Naive thymus-derived CD8-positive, alpha-beta T cell (primary cell): ENCODE measurements around the gene TPH2. TPM values are rescaled to one million over a fixed set of nuclear protein-coding genes. Genes with fewer than 3 reads are reported as not detected.

Source experiments
- ATAC-seq, 2 donors: fragments of 150-1000 bp; cut with Tn5 transposase in 1 of 2; sonication (Bioruptor Pico), chemical (Tn5 transposase) in 1 of 2; 1 replicate in 1 of 2; 2 replicates in 1 of 2; pipeline ENCODE4 v1.10.0; 2021; ENCODE audit warnings: mild to moderate bottlenecking in 2 of 2, moderate library complexity in 2 of 2
- POLR2A ChIA-PET: fragments of 350-600 bp; sonication (Branson Sonifier 250); formaldehyde crosslinking; loops from one replicate; lab custom pipeline; 2021; ENCODE audit warnings: antibody characterized with exemption; lab: Charles Lee
- DNase-seq, 10 donors: peaks; one replicate each; pipeline versions ENCODE4 v3.0.0 to v3.0.0-alpha.2; 2020 to 2022
- H3K27ac Mint-ChIP-seq, 10 donors: one replicate each; pipeline ENCODE4 v1.8.0; 2020 to 2022; ENCODE audit warnings: mild to moderate bottlenecking in 10 of 10, mixed read lengths in 10 of 10, moderate library complexity in 4 of 10, inconsistent platforms in 1 of 10
- H3K27me3 Mint-ChIP-seq, 5 donors: one replicate each; pipeline ENCODE4 v1.8.0; 2021 to 2022; ENCODE audit warnings: mixed read lengths in 5 of 5
- H3K36me3 Mint-ChIP-seq, 3 donors: one replicate each; pipeline ENCODE4 v1.8.0; 2020 to 2022; ENCODE audit warnings: mixed read lengths in 3 of 3, mild to moderate bottlenecking in 2 of 3, inconsistent platforms in 1 of 3
- H3K4me1 Mint-ChIP-seq, 4 donors: one replicate each; pipeline ENCODE4 v1.8.0; 2021 to 2022; ENCODE audit warnings: mixed read lengths in 4 of 4
- H3K4me3 Mint-ChIP-seq, 10 donors: one replicate each; pipeline ENCODE4 v1.8.0; 2020 to 2022; ENCODE audit warnings: mild to moderate bottlenecking in 10 of 10, mixed read lengths in 10 of 10, moderate library complexity in 6 of 10, inconsistent platforms in 1 of 10
- H3K9me3 Mint-ChIP-seq, 9 donors: one replicate each; pipeline ENCODE4 v1.8.0; 2020 to 2022; ENCODE audit warnings: mixed read lengths in 9 of 9, mild to moderate bottlenecking in 3 of 9, inconsistent platforms in 1 of 9, moderate library complexity in 1 of 9
- polyA plus RNA-seq, 3 donors: library from polyadenylated mRNA; unstranded; fragments of 300-500 nt; fragmentation: Illumina TruSeq; gene quantifications; one replicate each; pipeline ENCODE4 v1.2.3, GENCODE V29; 2021
- total RNA-seq, 8 experiments: library from RNA in 2 of 8; stranded (reverse) in 2 of 8; gene quantifications; one replicate each; pipeline ENCODE4 v1.2.3 and lab custom pipeline; 2021 to 2026

Gene TPH2
- total and polyA plus RNA-seq, 5 experiments from 2014 or later: not detected

- no peak for DNase-seq
- POLR2A ChIA-PET: no interaction called here
- Mint-ChIP-seq H3K27ac (no peak overlapping the region), H3K4me3 (no peak overlapping the region), H3K4me1 (no peaks in the 10 kb centered on the region), H3K9me3 (peaks cover 0 to 15% (median 0%) of the 10 kb centered on the region in 9 donors), H3K36me3 (no peaks in the 10 kb centered on the region), H3K27me3 (peaks cover 1 to 24% (median 3%) of the 10 kb centered on the region in 5 donors)
- no peak for ATAC-seq
These were observed 118.8 kb downstream of the TPH2 start for GRCh38 chr12:72057330-72057914.

DNA sequence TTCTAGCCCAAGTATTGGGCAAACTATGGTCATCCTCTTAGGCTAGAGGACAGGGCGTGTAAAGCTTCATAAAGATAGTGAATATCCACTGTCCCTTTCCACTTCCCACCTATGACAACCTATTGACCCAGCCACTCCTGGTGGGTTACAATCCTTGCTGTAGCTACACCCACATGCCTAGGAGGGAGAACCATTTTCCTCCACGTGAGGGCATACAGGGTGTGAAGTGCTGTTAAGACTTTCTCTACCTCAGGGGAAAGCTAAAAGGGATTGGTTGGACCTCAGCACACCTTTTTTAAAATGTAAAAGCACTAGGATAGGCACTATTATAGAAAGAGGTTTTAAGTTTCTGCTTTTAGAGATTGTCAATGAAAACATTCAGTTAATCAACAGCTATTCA is 124.4 kb downstream of the TPH2 start:
- H3K36me3 Mint-ChIP-seq: no peaks in the 10 kb centered on the region
- no peak overlapping the region for H3K4me3 Mint-ChIP-seq
- POLR2A ChIA-PET: no interaction called here
- DNase-seq (no peak), ATAC-seq (no peak)
- H3K9me3 Mint-ChIP-seq: peaks cover 0 to 9% (median 0%) of the 10 kb centered on the region in 9 donors
- no peak overlapping the region for H3K27ac Mint-ChIP-seq
- H3K27me3 Mint-ChIP-seq: peaks cover 0 to 34% (median 6%) of the 10 kb centered on the region in 5 donors
- no peaks in the 10 kb centered on the region for H3K4me1 Mint-ChIP-seq

GRCh38 chr12:72071030-72071429 is 132.4 kb downstream of the TPH2 start:
- peaks cover 0 to 13% (median 3%) of the 10 kb centered on the region in 5 donors for H3K27me3 Mint-ChIP-seq
- POLR2A ChIA-PET: no interaction called here
- H3K4me3 Mint-ChIP-seq: no peak overlapping the region
- peaks cover 0 to 8% (median 5%) of the 10 kb centered on the region in 3 donors for H3K36me3 Mint-ChIP-seq
- no peak for DNase-seq
- H3K27ac Mint-ChIP-seq: no peak overlapping the region
- H3K4me1 Mint-ChIP-seq: no peaks in the 10 kb centered on the region
- no peak for ATAC-seq
- H3K9me3 Mint-ChIP-seq: peaks cover 0 to 24% (median 13%) of the 10 kb centered on the region in 9 donors

- ATAC-seq (no peak), DNase-seq (no peak)
- POLR2A ChIA-PET: no interaction called here
- no peak overlapping the region for H3K4me3 Mint-ChIP-seq
- peaks cover 0 to 8% (median 5%) of the 10 kb centered on the region in 3 donors for H3K36me3 Mint-ChIP-seq
- H3K9me3 Mint-ChIP-seq: peaks cover 0 to 24% (median 13%) of the 10 kb centered on the region in 9 donors
- H3K27me3 Mint-ChIP-seq: peaks cover 0 to 13% (median 3%) of the 10 kb centered on the region in 5 donors
- no peak overlapping the region for H3K27ac Mint-ChIP-seq
- no peaks in the 10 kb centered on the region for H3K4me1 Mint-ChIP-seq
These were observed 134.1 kb downstream of the TPH2 start for GRCh38 chr12:72072592-72073212.

DNA sequence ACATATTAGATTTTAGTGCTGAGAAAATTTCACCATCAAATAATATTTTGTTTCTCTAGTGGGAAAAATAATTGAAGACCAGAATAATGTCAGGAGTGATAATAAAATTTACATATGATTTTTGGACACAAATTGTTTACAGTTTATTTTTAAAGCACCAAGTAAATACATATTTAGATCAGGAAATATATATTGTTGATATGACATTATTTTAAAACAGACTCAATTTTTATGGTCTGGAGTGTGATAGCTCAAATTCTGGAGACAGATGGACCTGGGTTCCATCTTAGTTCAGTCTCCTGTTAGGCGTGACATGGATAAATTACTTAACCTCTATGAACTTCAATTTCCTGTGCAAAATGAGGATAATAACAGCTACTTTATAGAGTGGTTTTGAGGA is 135.4 kb downstream of the TPH2 start:
- ATAC-seq: no peak
- H3K4me3 Mint-ChIP-seq: no peak overlapping the region
- peaks cover 0 to 25% (median 13%) of the 10 kb centered on the region in 9 donors for H3K9me3 Mint-ChIP-seq
- H3K4me1 Mint-ChIP-seq: no peaks in the 10 kb centered on the region
- H3K27me3 Mint-ChIP-seq: peaks cover 0 to 8% (median 2%) of the 10 kb centered on the region in 5 donors
- POLR2A ChIA-PET: no interaction called here
- DNase-seq: no peak
- H3K36me3 Mint-ChIP-seq: peaks cover 0 to 8% (median 5%) of the 10 kb centered on the region in 3 donors
- no peak overlapping the region for H3K27ac Mint-ChIP-seq

DNA sequence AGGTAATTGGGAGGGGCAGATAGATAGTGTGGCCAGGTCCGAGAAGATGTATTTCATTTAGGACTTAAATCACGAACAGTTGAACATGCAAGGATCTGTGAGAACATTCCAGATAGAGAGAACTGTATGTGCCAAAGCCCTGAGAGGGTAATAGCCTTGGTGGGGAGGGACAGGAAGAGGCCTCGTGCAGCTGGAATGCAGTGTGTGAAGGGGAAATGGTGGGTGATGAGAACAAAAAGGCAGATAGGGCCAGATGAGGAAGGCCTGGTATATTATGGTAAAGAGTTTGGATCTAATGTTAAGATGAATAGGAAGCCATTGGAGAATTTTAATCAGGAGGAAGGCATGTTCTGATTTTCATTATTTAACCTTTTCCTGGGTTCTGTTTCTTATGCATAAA is 136.3 kb downstream of the TPH2 start:
- H3K4me3 Mint-ChIP-seq: no peak overlapping the region
- H3K9me3 Mint-ChIP-seq: peaks cover 0 to 25% (median 14%) of the 10 kb centered on the region in 9 donors
- peaks cover 0 to 11% (median 2%) of the 10 kb centered on the region in 5 donors for H3K27me3 Mint-ChIP-seq
- ATAC-seq: no peak
- POLR2A ChIA-PET: no interaction called here
- H3K36me3 Mint-ChIP-seq: peaks cover 0 to 12% (median 5%) of the 10 kb centered on the region in 3 donors
- no peak for DNase-seq
- no peaks in the 10 kb centered on the region for H3K4me1 Mint-ChIP-seq
- no peak overlapping the region for H3K27ac Mint-ChIP-seq

DNA sequence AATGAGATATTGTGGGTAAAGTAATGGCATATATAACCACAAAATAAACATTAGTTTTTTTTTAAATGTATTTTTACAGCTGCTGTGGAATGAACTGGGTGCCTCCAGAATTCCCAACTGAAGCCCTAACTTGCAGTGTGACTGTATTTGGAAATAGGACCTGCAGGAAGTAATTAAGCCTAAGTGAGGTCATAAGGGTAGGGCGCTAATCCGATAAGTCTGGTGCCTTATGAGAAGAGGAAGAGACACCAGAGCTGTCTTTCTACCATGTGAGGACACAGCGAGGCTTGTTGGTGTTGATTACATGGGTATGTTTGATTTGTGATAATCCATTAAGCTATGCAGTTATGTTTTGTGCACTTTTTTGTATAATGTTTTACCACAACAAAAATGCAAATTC is 136.8 kb downstream of the TPH2 start:
- ATAC-seq (no peak), DNase-seq (no peak)
- Mint-ChIP-seq H3K36me3 (peaks cover 0 to 12% (median 5%) of the 10 kb centered on the region in 3 donors), H3K27me3 (peaks cover 0 to 11% (median 2%) of the 10 kb centered on the region in 5 donors), H3K4me1 (no peaks in the 10 kb centered on the region), H3K4me3 (no peak overlapping the region), H3K27ac (no peak overlapping the region), H3K9me3 (peaks cover 0 to 25% (median 11%) of the 10 kb centered on the region in 9 donors)
- POLR2A ChIA-PET: no interaction called here

GRCh38 chr12:72075891-72076557 is 137.4 kb downstream of the TPH2 start:
- peaks cover 0 to 12% (median 5%) of the 10 kb centered on the region in 3 donors for H3K36me3 Mint-ChIP-seq
- no peak for DNase-seq
- H3K4me1 Mint-ChIP-seq: no peaks in the 10 kb centered on the region
- POLR2A ChIA-PET: no interaction called here
- H3K27me3 Mint-ChIP-seq: peaks cover 0 to 15% (median 3%) of the 10 kb centered on the region in 5 donors
- H3K9me3 Mint-ChIP-seq: peaks cover 0 to 21% (median 11%) of the 10 kb centered on the region in 9 donors
- H3K27ac Mint-ChIP-seq: peak overlapping the region in 1 of 10 donors; percentile 35
- no peak for ATAC-seq
- no peak overlapping the region for H3K4me3 Mint-ChIP-seq

- peaks cover 0 to 8% (median 2%) of the 10 kb centered on the region in 3 donors for H3K36me3 Mint-ChIP-seq
- POLR2A ChIA-PET: no interaction called here
- H3K9me3 Mint-ChIP-seq: peaks cover 0 to 16% (median 8%) of the 10 kb centered on the region in 9 donors
- H3K4me1 Mint-ChIP-seq: no peaks in the 10 kb centered on the region
- no peak for DNase-seq
- H3K4me3 Mint-ChIP-seq: no peak overlapping the region
- peaks cover 0 to 14% (median 3%) of the 10 kb centered on the region in 5 donors for H3K27me3 Mint-ChIP-seq
- no peak overlapping the region for H3K27ac Mint-ChIP-seq
- ATAC-seq: no peak
These were observed 137.9 kb downstream of the TPH2 start for GRCh38 chr12:72076558-72076915.

DNA sequence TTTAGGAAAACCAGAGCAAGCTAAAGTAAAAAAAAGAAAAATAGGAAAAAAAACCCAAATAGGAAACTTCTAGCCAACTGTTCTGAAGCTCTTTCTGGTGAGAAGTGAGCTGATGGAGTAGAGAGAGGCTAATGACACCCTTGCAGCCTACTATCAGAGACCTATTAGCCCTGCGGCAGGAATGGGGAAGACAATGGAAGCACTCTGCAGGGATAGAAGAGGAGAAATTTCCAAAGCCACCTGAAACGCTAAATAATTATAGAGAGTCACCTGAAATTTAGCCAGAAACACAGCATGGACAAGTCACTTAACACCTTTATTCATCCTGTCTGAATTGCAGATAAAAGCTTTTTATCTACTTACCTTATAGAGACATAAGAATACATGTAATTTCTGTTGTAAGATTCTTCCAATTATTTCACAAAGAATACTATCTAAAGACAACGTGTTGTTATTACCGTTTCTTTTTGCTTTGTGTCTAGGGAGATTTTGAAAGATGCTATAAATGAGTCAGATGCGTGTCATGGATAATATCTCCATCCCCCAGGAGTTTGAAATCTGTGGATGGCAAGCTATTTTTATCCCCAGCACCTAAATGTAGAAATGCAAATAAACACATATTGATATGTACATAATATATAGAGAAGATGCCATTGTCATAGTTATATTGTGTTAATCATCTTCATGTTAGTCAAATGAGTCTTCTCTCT is 138.6 kb downstream of the TPH2 start:
- POLR2A ChIA-PET: no interaction called here
- Mint-ChIP-seq H3K4me1 (no peaks in the 10 kb centered on the region), H3K9me3 (peaks cover 0 to 9% (median 3%) of the 10 kb centered on the region in 9 donors), H3K27me3 (peaks cover 0 to 11% (median 3%) of the 10 kb centered on the region in 5 donors), H3K4me3 (no peak overlapping the region), H3K27ac (no peak overlapping the region), H3K36me3 (peaks cover 0 to 4% (median 0%) of the 10 kb centered on the region in 3 donors)
- DNase-seq (no peak), ATAC-seq (no peak)

DNA sequence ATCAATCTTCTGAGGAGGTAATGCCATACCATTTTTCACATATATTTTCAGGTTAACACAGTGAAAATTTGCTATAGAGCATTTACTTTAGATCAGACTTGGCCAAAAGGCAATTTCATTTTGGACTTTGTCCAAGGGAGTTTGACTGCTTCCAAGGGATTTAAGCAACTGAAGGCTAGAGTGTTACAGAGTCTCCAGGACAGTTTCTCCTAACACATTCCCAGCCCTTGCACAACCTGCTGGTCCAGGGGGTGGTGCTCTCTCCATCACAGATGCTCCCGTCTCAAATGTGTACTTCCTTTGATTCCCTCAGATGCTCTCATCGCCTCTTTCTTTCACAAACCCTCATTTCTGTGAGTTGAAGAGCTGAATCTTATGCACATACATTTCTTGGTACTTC is 143.1 kb downstream of the TPH2 start:
- POLR2A ChIA-PET: no interaction called here
- no peaks in the 10 kb centered on the region for H3K4me1 Mint-ChIP-seq

More for the DNA sequence above, 143.1 kb downstream of the TPH2 start:
- Mint-ChIP-seq H3K27me3 (peaks cover 0 to 16% (median 4%) of the 10 kb centered on the region in 5 donors), H3K27ac (no peak overlapping the region), H3K9me3 (peaks cover 0 to 5% (median 3%) of the 10 kb centered on the region in 9 donors), H3K36me3 (peaks cover 0 to 4% (median 0%) of the 10 kb centered on the region in 3 donors), H3K4me3 (no peak overlapping the region)
- DNase-seq (no peak), ATAC-seq (no peak)
